GM21423 (cell line): ENCODE results near the gene GOLGA6L24.
"Not testable (repeated sequence)": the region's sequence is repeated elsewhere in the genome, so short reads cannot be mapped to it uniquely, and the experiment has no call there.

Source experiments
- ATAC-seq: cut with Tn5 transposase; IDR thresholded peaks from one replicate; pipeline ENCODE4 v1.9.1; 2021; ENCODE audit warnings: mild to moderate bottlenecking, moderate library complexity; ENCODE audit not compliant: unreplicated experiment

GOLGA6L24 gene

GRCh38 chr15:28357984-28358383 is at the start of gene GOLGA6L24:
Gene GOLGA6L24 (minus strand): TSS chr15:28358084. CDS start chr15:28358023, 61 bp downstream.
- ATAC-seq: not testable (repeated sequence)

GRCh38 chr15:28402774-28403435 is 45.0 kb upstream of the GOLGA6L24 start:
- ATAC-seq: not testable (repeated sequence)

GRCh38 chr15:28396022-28396421 is 38.1 kb upstream of the GOLGA6L24 start:
- ATAC-seq: not testable (repeated sequence)

- not testable (repeated sequence) for ATAC-seq
Observed at GRCh38 chr15:28380053-28380452, 22.2 kb upstream of the GOLGA6L24 start.

GRCh38 chr15:28378364-28378763 is 20.5 kb upstream of the GOLGA6L24 start, which contains the start of gene GOLGA8F:
Gene GOLGA8F (plus strand): TSS chr15:28378664. CDS start chr15:28378762, 98 bp downstream.
- not testable (repeated sequence) for ATAC-seq

GRCh38 chr15:28365502-28365901 is 7.6 kb upstream of the GOLGA6L24 start:
- ATAC-seq: not testable (repeated sequence)

- not testable (repeated sequence) for ATAC-seq
Observed at GRCh38 chr15:28322129-28322588, 35.7 kb downstream of the GOLGA6L24 start, which contains the start of gene HERC2. Gene HERC2 (minus strand): TSS chr15:28322179. CDS start chr15:28321433, 746 bp downstream.

GRCh38 chr15:28321358-28322078 is 36.4 kb downstream of the GOLGA6L24 start:
- not testable (repeated sequence) for ATAC-seq

GRCh38 chr15:28319725-28320124 is 38.2 kb downstream of the GOLGA6L24 start:
- not testable (repeated sequence) for ATAC-seq

GRCh38 chr15:28318828-28319227 is 39.1 kb downstream of the GOLGA6L24 start:
- ATAC-seq: not testable (repeated sequence)

GRCh38 chr15:28318122-28318521 is 39.8 kb downstream of the GOLGA6L24 start:
- not testable (repeated sequence) for ATAC-seq

GRCh38 chr15:28316958-28317357 is 40.9 kb downstream of the GOLGA6L24 start:
- ATAC-seq: not testable (repeated sequence)

- not testable (repeated sequence) for ATAC-seq
Observed at GRCh38 chr15:28310454-28310853, 47.4 kb downstream of the GOLGA6L24 start.

- not testable (repeated sequence) for ATAC-seq
Observed at GRCh38 chr15:28308718-28309117, 49.2 kb downstream of the GOLGA6L24 start.
